Measurements from ENCODE around the gene SCAMP4.
"Not testable (repeated sequence)": the region's sequence is repeated elsewhere in the genome, so short reads cannot be mapped to it uniquely, and the experiment has no call there.

Gene SCAMP4

GRCh38 chr19:1873524-1874473 is 31.4 kb upstream of the SCAMP4 start:
- TF ChIP-seq GATA2 (IDR thresholded peaks at IDR 0.05; ENCODE audit: low read depth, low read length) (no peak), GATA3 (IDR thresholded peaks at IDR 0.05; ENCODE audit: low read depth, low read length) (no peak)

- TF ChIP-seq GATA3 (IDR thresholded peaks at IDR 0.05; ENCODE audit: low read depth, low read length) = no peak
- no peak for TF ChIP-seq GATA2 (IDR thresholded peaks at IDR 0.05; ENCODE audit: low read depth, low read length)
Measured at GRCh38 chr19:1874554-1875185, 30.5 kb upstream of the SCAMP4 start.

- TF ChIP-seq GATA3 (IDR thresholded peaks at IDR 0.05; ENCODE audit: low read depth, low read length) = no peak
- no peak for TF ChIP-seq GATA2 (IDR thresholded peaks at IDR 0.05; ENCODE audit: low read depth, low read length)
Measured at GRCh38 chr19:1875646-1876495, 29.3 kb upstream of the SCAMP4 start.

- no peak for TF ChIP-seq GATA3 (IDR thresholded peaks at IDR 0.05; ENCODE audit: low read depth, low read length)
- TF ChIP-seq GATA2 (IDR thresholded peaks at IDR 0.05; ENCODE audit: low read depth, low read length) = no peak
Measured at GRCh38 chr19:1880611-1881392, 24.4 kb upstream of the SCAMP4 start.

GRCh38 chr19:1882089-1882785 is 23.0 kb upstream of the SCAMP4 start:
- TF ChIP-seq GATA3 (IDR thresholded peaks at IDR 0.05; ENCODE audit: low read depth, low read length) (no peak), GATA2 (IDR thresholded peaks at IDR 0.05; ENCODE audit: low read depth, low read length) (no peak)

GRCh38 chr19:1882786-1883692 is 22.2 kb upstream of the SCAMP4 start:
- TF ChIP-seq GATA3 (IDR thresholded peaks at IDR 0.05; ENCODE audit: low read depth, low read length) = no peak
- no peak for TF ChIP-seq GATA2 (IDR thresholded peaks at IDR 0.05; ENCODE audit: low read depth, low read length)

- no peak for TF ChIP-seq GATA3 (IDR thresholded peaks at IDR 0.05; ENCODE audit: low read depth, low read length)
- no peak for TF ChIP-seq GATA2 (IDR thresholded peaks at IDR 0.05; ENCODE audit: low read depth, low read length)
Measured at GRCh38 chr19:1883784-1884183, 21.4 kb upstream of the SCAMP4 start.

- TF ChIP-seq GATA3 (IDR thresholded peaks at IDR 0.05; ENCODE audit: low read depth, low read length) (no peak), GATA2 (IDR thresholded peaks at IDR 0.05; ENCODE audit: low read depth, low read length) (no peak)
Measured at GRCh38 chr19:1884291-1884718, 20.9 kb upstream of the SCAMP4 start.

GRCh38 chr19:1884719-1885334 is 20.4 kb upstream of the SCAMP4 start:
- TF ChIP-seq GATA2 (IDR thresholded peaks at IDR 0.05; ENCODE audit: low read depth, low read length) = no peak
- TF ChIP-seq GATA3 (IDR thresholded peaks at IDR 0.05; ENCODE audit: low read depth, low read length) = no peak

- not testable (repeated sequence) for TF ChIP-seq GATA3, GATA2 (IDR thresholded peaks at IDR 0.05; ENCODE audit: low read depth, low read length)
Measured at GRCh38 chr19:1885398-1886119, 19.6 kb upstream of the SCAMP4 start, which contains the start of gene ABHD17A. ABHD17A (minus strand) TSS chr19:1885496; CDS start chr19:1881566, 3,930 bp downstream.

GRCh38 chr19:1888385-1888784 is 16.8 kb upstream of the SCAMP4 start:
- TF ChIP-seq GATA3 (IDR thresholded peaks at IDR 0.05; ENCODE audit: low read depth, low read length) (no peak), GATA2 (IDR thresholded peaks at IDR 0.05; ENCODE audit: low read depth, low read length) (no peak)

Measured in SH-SY5Y (cell line).